ENCODE results near the gene LRFN3. TPM values are rescaled to one million over a fixed set of nuclear protein-coding genes. Genes with fewer than 3 reads are reported as not detected.
A peak's percentile ranks its signal among the peaks of the same experiment; 100 is the strongest.

Gene LRFN3
- total and polyA plus RNA-seq, 12 donors, result 1.7 to 23.3 (median 13.8) TPM

- Histone ChIP-seq H3K36me3 (replicated peaks in 1 of 2) (peaks cover 0 to 6% of the 10 kb centered on the region in 2 donors), H3K27me3 (no peaks in the 10 kb centered on the region), H3K27ac (peak overlapping the region in 4 of 5 donors; percentile 47 to 89 (median 70)), H3K9me3 (replicated peaks in 1 of 3) (no peaks in the 10 kb centered on the region), H3K4me1 (replicated peaks in 1 of 2) (peaks cover 17 to 23% of the 10 kb centered on the region in 2 donors), H3K4me3 (peak overlapping the region in 3 of 4 donors; percentile 10 to 96 (median 56))
- TF ChIP-seq CTCF (IDR thresholded peaks at IDR 0.05), result no peak
- no peak for TF ChIP-seq POLR2A (IDR thresholded peaks at IDR 0.05)
- intact Hi-C loops (cut with DNase I), result loop anchor here (5.0 to 10.0 kb wide), 2 partner anchors 50 to 242 kb away; no protein-coding TSS in a partner anchor
- DNase-seq, result no peak
- WGBS, 4 donors, result 19 to 38% (median 31%) methylated on average over 10 to 11 of the region's 11 CpGs
Measured at GRCh38 chr19:35936738-35937268, 629 bp downstream of the LRFN3 start.

GRCh38 chr19:35937345-35938281 lies 1.4 kb downstream of the LRFN3 start:
- peaks cover 0 to 6% of the 10 kb centered on the region in 2 donors for H3K36me3 ChIP-seq (replicated peaks in 1 of 2)
- no peak for DNase-seq
- H3K27me3 ChIP-seq, result no peaks in the 10 kb centered on the region
- H3K27ac ChIP-seq, result no peak overlapping the region
- TF ChIP-seq CTCF (IDR thresholded peaks at IDR 0.05), result no peak
- TF ChIP-seq POLR2A (IDR thresholded peaks at IDR 0.05), result no peak
- H3K9me3 ChIP-seq (replicated peaks in 1 of 3), result no peaks in the 10 kb centered on the region
- intact Hi-C loops (cut with DNase I), result loop anchor here (5.0 to 10.0 kb wide), 2 partner anchors 50 to 243 kb away; no protein-coding TSS in a partner anchor
- H3K4me3 ChIP-seq, result peak overlapping the region in 1 of 4 donors; percentile 96
- 65 to 71% (median 69%) methylated on average over 11 to 14 of the region's 14 CpGs for WGBS, 4 donors
- H3K4me1 ChIP-seq (replicated peaks in 1 of 2), result peaks cover 17 to 23% of the 10 kb centered on the region in 2 donors

GRCh38 chr19:35938282-35939224 lies 2.4 kb downstream of the LRFN3 start:
- Histone ChIP-seq H3K9me3 (replicated peaks in 1 of 3) (no peaks in the 10 kb centered on the region), H3K4me3 (peak overlapping the region in 1 of 4 donors; percentile 96), H3K4me1 (replicated peaks in 1 of 2) (peaks cover 17 to 23% of the 10 kb centered on the region in 2 donors), H3K36me3 (replicated peaks in 1 of 2) (peaks cover 0 to 6% of the 10 kb centered on the region in 2 donors), H3K27me3 (no peaks in the 10 kb centered on the region), H3K27ac (no peak overlapping the region)
- 78 to 83% (median 82%) methylated on average over 13 of the region's 13 CpGs for WGBS, 4 donors
- TF ChIP-seq CTCF (IDR thresholded peaks at IDR 0.05) (no peak), POLR2A (IDR thresholded peaks at IDR 0.05) (no peak)
- DNase-seq, result no peak
- intact Hi-C loops (cut with DNase I), result loop anchor here (5.0 to 10.0 kb wide), 2 partner anchors 51 to 244 kb away; no protein-coding TSS in a partner anchor

Data from adrenal gland (tissue), 12 donors.